GM12892 (cell line): Measurements from ENCODE around the gene ATP11A.

Source experiments
- POLR2A ChIP-seq: IDR thresholded peaks from 2 replicates; pipeline ENCODE4 v1.6.1; 2011; ENCODE audit warnings: low read depth, low read length, control low read depth
- POLR2AphosphoS5 ChIP-seq: IDR thresholded peaks from 2 replicates; pipeline ENCODE4 v1.6.1; 2011; ENCODE audit warnings: low read depth, low read length, control low read depth
- TAF1 ChIP-seq: IDR thresholded peaks from 2 replicates; pipeline ENCODE4 v1.6.1; 2011; ENCODE audit warnings: low read depth, mild to moderate bottlenecking, control low read depth, low read length, borderline replicate concordance

DNA sequence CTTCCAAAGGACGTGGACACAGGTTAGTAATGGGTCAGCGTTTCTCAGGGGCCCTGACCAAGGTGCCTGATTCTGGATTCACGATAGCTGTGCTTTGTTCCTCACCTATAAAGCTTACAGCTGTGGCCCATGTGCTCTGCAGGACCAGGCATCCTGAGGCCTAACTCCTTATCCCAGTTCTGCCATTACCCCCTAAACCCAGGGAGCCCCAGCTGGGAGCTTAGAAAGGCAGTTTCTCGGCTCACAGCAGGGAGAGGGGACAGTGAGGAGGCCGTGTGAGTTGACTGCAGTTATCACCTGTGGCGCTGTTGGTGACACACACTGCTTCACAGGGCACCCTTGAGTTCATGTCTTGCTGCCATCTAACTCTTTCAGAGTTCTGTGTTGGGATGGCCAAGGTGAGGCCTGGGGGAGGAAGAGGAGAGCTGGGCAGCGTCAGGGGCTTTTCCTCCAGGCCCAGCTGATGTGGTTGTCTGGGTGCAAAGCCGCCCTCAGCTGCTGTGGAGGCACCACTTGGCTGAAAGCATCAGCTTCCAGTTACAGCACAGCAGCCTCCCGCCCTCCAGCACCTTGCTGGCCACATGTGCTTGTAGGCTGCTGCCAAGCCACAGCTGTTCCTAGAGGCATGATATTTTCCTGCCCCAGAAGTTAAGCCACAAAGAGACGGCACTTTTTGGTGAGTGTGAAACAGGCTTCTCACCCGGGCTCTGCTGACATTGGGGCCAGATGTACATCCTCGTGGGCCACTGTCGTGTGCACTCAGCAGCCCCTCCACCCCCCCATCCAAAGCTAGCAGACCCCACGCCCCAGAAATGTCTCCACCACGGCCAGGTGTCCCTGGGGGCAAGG lies 179.6 kb downstream of the ATP11A start:
- TF ChIP-seq POLR2A (no peak), POLR2AphosphoS5 (no peak), TAF1 (no peak)
